Coronary artery (tissue), 2 donors: ENCODE data around the gene NHS.
A peak's percentile ranks its signal among the peaks of the same experiment; 100 is the strongest.

Experiments used
- DNase-seq: peaks from one replicate; pipeline ENCODE4 v3.0.0-alpha.2; 2017; ENCODE audit warnings: low spot score
- H3K27ac ChIP-seq, 2 donors: fragments of 200-600 bp; sonication (generic); one replicate each; pipeline ENCODE4 v1.5.1; 2016 to 2019
- H3K4me3 ChIP-seq: fragments of 200-600 bp; sonication (generic); 2 replicates; pipeline ENCODE4 v1.5.1; 2016; ENCODE audit warnings: mild to moderate bottlenecking, moderate library complexity
- CTCF ChIP-seq: fragments of 200-600 bp; sonication (generic); IDR thresholded peaks from one replicate; pipeline ENCODE4 v1.5.1; 2019; ENCODE audit warnings: antibody characterized with exemption

NHS gene

GRCh38 chrX:17629519-17629918 is 254.5 kb downstream of the NHS start:
- TF ChIP-seq CTCF = no peak
- no peak overlapping the region for H3K4me3 ChIP-seq
- no peak for DNase-seq
- no peak overlapping the region for H3K27ac ChIP-seq

GRCh38 chrX:17631647-17632046 is 256.6 kb downstream of the NHS start:
- TF ChIP-seq CTCF = no peak
- no peak overlapping the region for H3K27ac ChIP-seq
- DNase-seq = no peak
- no peak overlapping the region for H3K4me3 ChIP-seq

- H3K27ac ChIP-seq = peak overlapping the region in 1 of 2 donors; percentile 9
These were observed 257.9 kb downstream of the NHS start for GRCh38 chrX:17632942-17633341.

GRCh38 chrX:17633546-17633945 is 258.5 kb downstream of the NHS start:
- Histone ChIP-seq H3K27ac (peak overlapping the region in 1 of 2 donors; percentile 16), H3K4me3 (no peak overlapping the region)
- TF ChIP-seq CTCF = no peak
- no peak for DNase-seq

More at GRCh38 chrX:17632942-17633341, 257.9 kb downstream of the NHS start:
- no peak overlapping the region for H3K4me3 ChIP-seq
- TF ChIP-seq CTCF = no peak
- no peak for DNase-seq

- no peak overlapping the region for H3K4me3 ChIP-seq
- H3K27ac ChIP-seq = peak overlapping the region in 1 of 2 donors; percentile 16
- TF ChIP-seq CTCF = no peak
- no peak for DNase-seq
These were observed 259.7 kb downstream of the NHS start for GRCh38 chrX:17634542-17635207.

- DNase-seq = no peak
- TF ChIP-seq CTCF = no peak
- Histone ChIP-seq H3K4me3 (no peak overlapping the region), H3K27ac (no peak overlapping the region)
These were observed 260.2 kb downstream of the NHS start for GRCh38 chrX:17635231-17635630.

GRCh38 chrX:17637235-17637634 is 262.2 kb downstream of the NHS start:
- Histone ChIP-seq H3K4me3 (no peak overlapping the region), H3K27ac (no peak overlapping the region)
- no peak for DNase-seq
- no peak for TF ChIP-seq CTCF
